SK-N-SH treated with all-trans-retinoic acid at 6 μM for 48 hours (cell line): Measurements from ENCODE around the gene FHOD3.

ENCODE experiments used
- ATAC-seq: fragments of 200-7000 bp; cut with Tn5 transposase; 3 replicates; pipeline ENCODE4 v1.9.1; 2020; ENCODE audit warnings: mild to moderate bottlenecking, moderate library complexity
- ARNTL ChIP-seq: fragments of 450-650 bp; formaldehyde crosslinking; IDR thresholded peaks from 2 replicates; pipeline ENCODE4 v1.5.0; 2020; ENCODE audit warnings: low read depth, mild to moderate bottlenecking, moderate library complexity, borderline replicate concordance
- CREB5 ChIP-seq: fragments of 250-450 bp; sonication (Bioruptor Pico); IDR thresholded peaks from 2 replicates; pipeline ENCODE4 v1.5.1; 2020; ENCODE audit warnings: low read depth, mild to moderate bottlenecking, moderate library complexity
- CSDC2 ChIP-seq: fragments of 250-450 bp; sonication (Bioruptor Pico); IDR thresholded peaks from 2 replicates; pipeline ENCODE4 v1.5.0; 2020; ENCODE audit warnings: mild to moderate bottlenecking, moderate library complexity
- CSRNP3 ChIP-seq: fragments of 250-450 bp; sonication (Bioruptor Pico); IDR thresholded peaks from 2 replicates; pipeline ENCODE4 v1.5.1; 2021; ENCODE audit warnings: mild to moderate bottlenecking, moderate library complexity
- ESRRG ChIP-seq: fragments of 250-450 bp; sonication (Bioruptor Pico); IDR thresholded peaks from 2 replicates; pipeline ENCODE4 v1.6.1; 2021; ENCODE audit warnings: mild to moderate bottlenecking
- GLIS3 ChIP-seq: fragments of 250-450 bp; sonication (Bioruptor Pico); IDR thresholded peaks from 2 replicates; pipeline ENCODE4 v1.5.0; 2020; ENCODE audit warnings: mild to moderate bottlenecking, moderate library complexity
- ISL1 ChIP-seq: fragments of 250-450 bp; sonication (Bioruptor Pico); IDR thresholded peaks from 2 replicates; pipeline ENCODE4 v2.1.2; 2022; ENCODE audit warnings: mild to moderate bottlenecking, moderate library complexity
- OSR1 ChIP-seq: fragments of 250-450 bp; sonication (Bioruptor Pico); IDR thresholded peaks from 2 replicates; pipeline ENCODE4 v1.8.0; 2022; ENCODE audit warnings: moderate library complexity, mild to moderate bottlenecking, inconsistent platforms
- PATZ1 ChIP-seq: fragments of 250-450 bp; sonication (Bioruptor Pico); IDR thresholded peaks from 2 replicates; pipeline ENCODE4 v1.8.0; 2020; ENCODE audit warnings: mild to moderate bottlenecking, moderate library complexity, borderline replicate concordance
- POU6F1 ChIP-seq: fragments of 250-450 bp; sonication (Bioruptor Pico); IDR thresholded peaks from 2 replicates; pipeline ENCODE4 v1.8.0; 2021; ENCODE audit warnings: low read depth, mild to moderate bottlenecking, moderate library complexity, borderline replicate concordance
- PPARA ChIP-seq: fragments of 250-450 bp; sonication (Bioruptor Pico); IDR thresholded peaks from 2 replicates; pipeline ENCODE4 v1.5.0; 2020; ENCODE audit warnings: mild to moderate bottlenecking, borderline replicate concordance
- SNAI2 ChIP-seq: fragments of 250-450 bp; sonication (Bioruptor Pico); IDR thresholded peaks from 2 replicates; pipeline ENCODE4 v1.5.0; 2020; ENCODE audit warnings: mild to moderate bottlenecking, moderate library complexity
- TCF4 ChIP-seq: fragments of 250-450 bp; sonication (Bioruptor Pico); IDR thresholded peaks from 2 replicates; pipeline ENCODE4 v1.8.0; 2021; ENCODE audit warnings: mild to moderate bottlenecking, moderate library complexity, borderline replicate concordance
- TOX ChIP-seq: fragments of 250-450 bp; sonication (Bioruptor Pico); IDR thresholded peaks from 2 replicates; pipeline ENCODE4 v1.8.0; 2021; ENCODE audit warnings: mild to moderate bottlenecking, moderate library complexity, borderline replicate concordance
- ZFP3 ChIP-seq: fragments of 250-450 bp; sonication (Bioruptor Pico); IDR thresholded peaks from 2 replicates; pipeline ENCODE4 v1.5.0; 2020; ENCODE audit warnings: mild to moderate bottlenecking, moderate library complexity
- ZFP30 ChIP-seq: fragments of 450-650 bp; formaldehyde crosslinking; IDR thresholded peaks from 2 replicates; pipeline ENCODE4 v1.5.0; 2022; ENCODE audit warnings: mild to moderate bottlenecking, moderate library complexity

Gene FHOD3

GRCh38 chr18:36391426-36392145 lies 94.1 kb downstream of the FHOD3 start:
- TF ChIP-seq PPARA (CRISPR knock-in tag) (no peak), POU6F1 (CRISPR knock-in tag) (no peak), TCF4 (CRISPR knock-in tag) (no peak), CREB5 (CRISPR knock-in tag) (no peak), ZFP30 (CRISPR knock-in tag) (no peak), TOX (no peak), SNAI2 (no peak), ARNTL (CRISPR knock-in tag) (no peak), CSRNP3 (CRISPR knock-in tag) (no peak), CSDC2 (CRISPR knock-in tag) (no peak), ZFP3 (no peak)
- no peak for ATAC-seq

GRCh38 chr18:36392164-36392978 lies 94.9 kb downstream of the FHOD3 start:
- TF ChIP-seq SNAI2: no peak
- 0 out of 2 replicates have a peak, but pooled peaks have one; percentile 11 for TF ChIP-seq CSRNP3 (CRISPR knock-in tag)
- no peak for TF ChIP-seq PATZ1
- peak; percentile 58 for ATAC-seq

GRCh38 chr18:36392979-36393287 lies 95.4 kb downstream of the FHOD3 start:
- ATAC-seq: no peak

GRCh38 chr18:36394486-36394885 lies 97.0 kb downstream of the FHOD3 start:
- TF ChIP-seq PATZ1 (no peak), ISL1 (no peak), OSR1 (no peak), ARNTL (CRISPR knock-in tag) (no peak)
- TF ChIP-seq, all 23 proteins: peak for 0
- no peak for ATAC-seq

More at GRCh38 chr18:36392979-36393287, 95.4 kb downstream of the FHOD3 start:
- no peak for TF ChIP-seq ESRRG
- TF ChIP-seq POU6F1 (CRISPR knock-in tag): no peak
- TF ChIP-seq GLIS3 (CRISPR knock-in tag): no peak
- TF ChIP-seq, all 23 proteins: peak for 0
